Measurements from ENCODE around the gene TBX20.

TBX20 gene

GRCh38 chr7:35256256-35257175, 2.6 kb upstream of the TBX20 start (continued):
- TF ChIP-seq ZNF280D (tag by site-specific recombination; IDR thresholded peaks at IDR 0.05), result no peak

GRCh38 chr7:35255443-35256255, 1.7 kb upstream of the TBX20 start:
- no peaks in the 10 kb centered on the region for H3K9me3 ChIP-seq (ENCODE audit: control insufficient read depth, insufficient read depth, low read depth, low read length)
- TF ChIP-seq ZNF555 (tag by site-specific recombination; conservative IDR thresholded peaks at IDR 0.05), result no peak
- no peak for TF ChIP-seq ZNF600 (tag by site-specific recombination; IDR thresholded peaks at IDR 0.05)
- no peak for TF ChIP-seq PRDM10 (tag by site-specific recombination; IDR thresholded peaks at IDR 0.05)
- no peak for TF ChIP-seq ZNF214 (tag by site-specific recombination; IDR thresholded peaks at IDR 0.05; ENCODE audit: borderline replicate concordance)
- no peak for TF ChIP-seq ZNF792 (tag by site-specific recombination; IDR thresholded peaks at IDR 0.05)
- no peak for TF ChIP-seq PRDM4 (tag by site-specific recombination; IDR thresholded peaks at IDR 0.05)
- TF ChIP-seq ZNF544 (tag by site-specific recombination; IDR thresholded peaks at IDR 0.05), result no peak
- no peak for TF ChIP-seq ZNF37A (tag by site-specific recombination; IDR thresholded peaks at IDR 0.05)
- no peak for TF ChIP-seq HOXC10 (CRISPR knock-in tag; IDR thresholded peaks at IDR 0.05)
- no peak for TF ChIP-seq ZNF677 (tag by site-specific recombination; IDR thresholded peaks at IDR 0.05)
- TF ChIP-seq OVOL3 (tag by site-specific recombination; IDR thresholded peaks at IDR 0.05), result no peak
- ChIA-PET POLR2A (no interaction called here), CTCF (no interaction called here)
- peaks cover 11% of the 10 kb centered on the region; the same call in 1 of the 2 replicates for H3K4me1 ChIP-seq (ENCODE audit: control insufficient read depth, insufficient read depth, low read length)
- no peaks in the 10 kb centered on the region for H3K36me3 ChIP-seq (ENCODE audit: control insufficient read depth in 2 of 2, insufficient read depth in 1 of 2, low read length in 2 of 2)
- H3K27ac ChIP-seq (ENCODE audit: extremely low read depth, low read depth, low read length), result no peak overlapping the region
- no peak overlapping the region for H3K4me3 ChIP-seq (ENCODE audit: low read depth, low read length)

Data from HEK293 (cell line).